NB4 (cell line): ENCODE results near the gene NELL1.

Experiments used
- MAX ChIP-seq: IDR thresholded peaks from 2 replicates; pipeline ENCODE4 v1.6.1; 2011; ENCODE audit warnings: low read depth, low read length
- MYC ChIP-seq: IDR thresholded peaks from 2 replicates; pipeline ENCODE4 v1.6.1; 2011; ENCODE audit warnings: low read depth, low read length
- POLR2A ChIP-seq: IDR thresholded peaks from 2 replicates; pipeline ENCODE4 v1.6.1; 2011; ENCODE audit warnings: mild to moderate bottlenecking; ENCODE audit not compliant: insufficient read length; ENCODE audit errors: extremely low read depth
- TF ChIP-seq, protein P1 (sequence below): IDR thresholded peaks from one replicate; pipeline ENCODE4 v1.5.1; 2012; ENCODE audit warnings: low read depth, low read length

- TF ChIP-seq, protein P1, sequence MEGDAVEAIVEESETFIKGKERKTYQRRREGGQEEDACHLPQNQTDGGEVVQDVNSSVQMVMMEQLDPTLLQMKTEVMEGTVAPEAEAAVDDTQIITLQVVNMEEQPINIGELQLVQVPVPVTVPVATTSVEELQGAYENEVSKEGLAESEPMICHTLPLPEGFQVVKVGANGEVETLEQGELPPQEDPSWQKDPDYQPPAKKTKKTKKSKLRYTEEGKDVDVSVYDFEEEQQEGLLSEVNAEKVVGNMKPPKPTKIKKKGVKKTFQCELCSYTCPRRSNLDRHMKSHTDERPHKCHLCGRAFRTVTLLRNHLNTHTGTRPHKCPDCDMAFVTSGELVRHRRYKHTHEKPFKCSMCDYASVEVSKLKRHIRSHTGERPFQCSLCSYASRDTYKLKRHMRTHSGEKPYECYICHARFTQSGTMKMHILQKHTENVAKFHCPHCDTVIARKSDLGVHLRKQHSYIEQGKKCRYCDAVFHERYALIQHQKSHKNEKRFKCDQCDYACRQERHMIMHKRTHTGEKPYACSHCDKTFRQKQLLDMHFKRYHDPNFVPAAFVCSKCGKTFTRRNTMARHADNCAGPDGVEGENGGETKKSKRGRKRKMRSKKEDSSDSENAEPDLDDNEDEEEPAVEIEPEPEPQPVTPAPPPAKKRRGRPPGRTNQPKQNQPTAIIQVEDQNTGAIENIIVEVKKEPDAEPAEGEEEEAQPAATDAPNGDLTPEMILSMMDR, result no peak
- TF ChIP-seq POLR2A (no peak), MYC (no peak), MAX (no peak)
Measured at GRCh38 chr11:20864628-20865027, 195.2 kb downstream of the NELL1 start.
